NOMO-1 treated with DMSO at 0.1 percent for 48 hours (cell line): ENCODE measurements around the gene PLEKHO2.

Source experiments
- DNase-seq: peaks from one replicate; lab custom pipeline; 2025; ENCODE audit not compliant: unreplicated experiment; lab: John Stamatoyannopoulos, UW

Gene PLEKHO2

GRCh38 chr15:64855205-64855975, 13.7 kb downstream of the PLEKHO2 start:
- no peak for DNase-seq

GRCh38 chr15:64856429-64857145, 14.9 kb downstream of the PLEKHO2 start:
- DNase-seq, result no peak

- peak; percentile 47 for DNase-seq
Observed at GRCh38 chr15:64857421-64857820, 15.7 kb downstream of the PLEKHO2 start.

- no peak for DNase-seq
Observed at GRCh38 chr15:64858021-64858575, 16.4 kb downstream of the PLEKHO2 start.

GRCh38 chr15:64859226-64859625, 17.5 kb downstream of the PLEKHO2 start:
- DNase-seq, result no peak

- DNase-seq, result no peak
Observed at GRCh38 chr15:64861331-64861730, 19.6 kb downstream of the PLEKHO2 start.

GRCh38 chr15:64861960-64862359, 20.2 kb downstream of the PLEKHO2 start:
- no peak for DNase-seq

GRCh38 chr15:64862408-64862807, 20.7 kb downstream of the PLEKHO2 start:
- no peak for DNase-seq

- DNase-seq, result no peak
Observed at GRCh38 chr15:64864068-64864467, 22.4 kb downstream of the PLEKHO2 start.

GRCh38 chr15:64865126-64865997, 23.6 kb downstream of the PLEKHO2 start:
- no peak for DNase-seq

GRCh38 chr15:64865998-64866520, 24.3 kb downstream of the PLEKHO2 start:
- no peak for DNase-seq

- DNase-seq, result no peak
Observed at GRCh38 chr15:64869501-64869900, 27.8 kb downstream of the PLEKHO2 start.

- DNase-seq, result no peak
Observed at GRCh38 chr15:64870353-64870752, 28.6 kb downstream of the PLEKHO2 start.

GRCh38 chr15:64875641-64876223, 34.0 kb downstream of the PLEKHO2 start:
- no peak for DNase-seq

- DNase-seq, result peak; percentile 74
Observed at GRCh38 chr15:64877435-64877834, 35.7 kb downstream of the PLEKHO2 start.

- no peak for DNase-seq
Observed at GRCh38 chr15:64878705-64879104, 37.0 kb downstream of the PLEKHO2 start.

- DNase-seq, result peak; percentile 86
Observed at GRCh38 chr15:64883100-64883581, 41.4 kb downstream of the PLEKHO2 start.

- peak; percentile 18 for DNase-seq
Observed at GRCh38 chr15:64883997-64884511, 42.3 kb downstream of the PLEKHO2 start.

- DNase-seq, result no peak
Observed at GRCh38 chr15:64884679-64885078, 43.0 kb downstream of the PLEKHO2 start.

- no peak for DNase-seq
Observed at GRCh38 chr15:64888336-64888735, 46.6 kb downstream of the PLEKHO2 start.
